Measurements from ENCODE around the gene RAB6B. TPM values are rescaled to one million over a fixed set of nuclear protein-coding genes. Genes with fewer than 3 reads are reported as not detected.

The RAB6B gene
- total and polyA plus RNA-seq, 8 donors, result 1.6 to 9.2 (median 3.9) TPM

DNA sequence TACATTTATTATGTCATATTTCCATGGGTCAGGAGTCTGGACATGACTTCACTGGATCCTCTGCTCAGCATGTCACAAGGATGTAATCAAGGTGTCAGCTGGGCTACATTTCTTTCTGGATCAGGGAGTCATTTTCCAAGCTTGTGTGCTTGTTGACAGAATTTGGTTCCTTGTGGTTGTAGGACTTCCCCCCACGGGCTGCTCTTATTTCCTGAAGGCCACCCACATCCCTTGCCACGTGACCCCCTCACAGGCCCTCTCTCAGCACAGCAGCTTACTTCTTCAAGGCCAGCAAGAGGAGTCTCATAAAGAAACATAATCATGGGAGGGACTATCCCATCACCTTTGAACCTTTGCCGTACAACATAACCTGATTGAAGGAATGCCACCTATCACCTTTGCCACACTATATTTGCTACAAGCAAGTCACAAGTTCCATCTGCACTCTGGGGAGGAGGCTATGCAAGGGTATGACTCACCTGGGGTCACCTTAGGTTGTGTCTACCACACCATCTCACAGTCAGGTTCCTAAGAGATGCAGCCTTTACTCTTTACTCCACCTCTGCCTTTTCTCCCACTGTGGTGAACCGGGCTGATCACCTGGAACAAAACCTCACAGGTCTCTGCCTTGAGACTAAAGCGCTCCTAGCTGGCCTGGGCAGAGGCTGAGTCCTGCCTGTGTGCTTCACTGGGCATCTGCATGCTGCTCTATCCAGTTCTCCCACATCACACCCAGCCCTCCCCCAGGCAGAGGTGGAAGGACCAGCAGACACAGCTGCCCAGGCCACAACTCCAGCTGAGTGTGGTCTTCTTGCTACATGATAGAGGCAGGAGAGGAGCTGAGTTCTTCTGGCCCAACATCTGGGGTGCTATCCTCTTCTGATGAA, 13.5 kb downstream of the RAB6B start:
- no peak for FAIRE-seq

GRCh38 chr3:133881492-133881891, 14.2 kb downstream of the RAB6B start:
- WGBS, 2 donors, result 78 to 89% methylated on average over 1 of the region's 1 CpG
- no peak for ATAC-seq
- FAIRE-seq, result no peak
- DNase-seq, result no peak
- H3K27me3 ChIP-seq, result no peaks in the 10 kb centered on the region
- H3K4me3 ChIP-seq, result no peak overlapping the region
- no peaks in the 10 kb centered on the region for H3K36me3 ChIP-seq
- TF ChIP-seq CTCF (IDR thresholded peaks at IDR 0.05), result no peak
- intact Hi-C loops (cut with DNase I), result no loop called here
- no peaks in the 10 kb centered on the region for H3K9me3 ChIP-seq
- H3K4me1 ChIP-seq, result no peaks in the 10 kb centered on the region
- no peak overlapping the region for H3K27ac ChIP-seq

More for the DNA sequence above, 13.5 kb downstream of the RAB6B start:
- no peak for ATAC-seq
- intact Hi-C loops (cut with DNase I), result no loop called here
- 73 to 79% methylated on average over 5 of the region's 5 CpGs for WGBS, 2 donors
- Histone ChIP-seq H3K36me3 (no peaks in the 10 kb centered on the region), H3K4me3 (no peak overlapping the region), H3K27ac (no peak overlapping the region), H3K9me3 (no peaks in the 10 kb centered on the region), H3K4me1 (no peaks in the 10 kb centered on the region), H3K27me3 (no peaks in the 10 kb centered on the region)
- no peak for DNase-seq
- no peak for TF ChIP-seq CTCF (IDR thresholded peaks at IDR 0.05)

- Histone ChIP-seq H3K27ac (no peak overlapping the region), H3K4me3 (no peak overlapping the region), H3K9me3 (no peaks in the 10 kb centered on the region), H3K36me3 (no peaks in the 10 kb centered on the region), H3K4me1 (no peaks in the 10 kb centered on the region), H3K27me3 (no peaks in the 10 kb centered on the region)
- DNase-seq, result no peak
- intact Hi-C loops (cut with DNase I), result no loop called here
- ATAC-seq, result no peak
- TF ChIP-seq CTCF (IDR thresholded peaks at IDR 0.05), result no peak
- no peak for FAIRE-seq
- 94 to 98% methylated on average over 4 of the region's 4 CpGs for WGBS, 2 donors
Measured at GRCh38 chr3:133880886-133881455, 14.7 kb downstream of the RAB6B start.

- H3K27me3 ChIP-seq, result no peaks in the 10 kb centered on the region
- ATAC-seq (no peak), DNase-seq (no peak), FAIRE-seq (no peak)
- no peak overlapping the region for H3K4me3 ChIP-seq
- no peaks in the 10 kb centered on the region for H3K4me1 ChIP-seq
- no peak for TF ChIP-seq CTCF (IDR thresholded peaks at IDR 0.05)
- H3K9me3 ChIP-seq, result no peaks in the 10 kb centered on the region
- WGBS, 2 donors, result 89 to 92% methylated on average over 5 of the region's 5 CpGs
- intact Hi-C loops (cut with DNase I), result no loop called here
- H3K27ac ChIP-seq, result no peak overlapping the region
- no peaks in the 10 kb centered on the region for H3K36me3 ChIP-seq
Measured at GRCh38 chr3:133880287-133880686, 15.4 kb downstream of the RAB6B start.

DNA sequence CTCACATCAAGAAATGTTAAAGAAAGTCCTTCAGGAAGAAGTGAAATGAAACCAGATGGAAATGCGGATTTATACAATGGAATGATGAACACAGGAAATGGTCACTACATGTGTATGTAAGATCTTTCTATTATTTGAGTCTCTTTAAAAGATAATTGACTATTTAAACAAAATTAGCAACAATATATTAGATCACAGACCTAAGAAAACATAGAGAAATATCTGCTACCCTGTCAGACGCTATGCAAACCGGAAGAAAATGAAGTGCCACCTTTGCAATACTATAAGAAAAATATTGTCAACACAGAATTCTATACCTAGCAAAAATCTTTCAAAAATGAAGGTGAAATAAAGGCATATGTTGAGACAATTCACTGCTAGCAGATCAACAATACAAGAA, 17.2 kb downstream of the RAB6B start:
- FAIRE-seq (no peak), DNase-seq (no peak), ATAC-seq (no peak)
- Histone ChIP-seq H3K36me3 (no peaks in the 10 kb centered on the region), H3K4me3 (no peak overlapping the region), H3K27ac (no peak overlapping the region), H3K4me1 (no peaks in the 10 kb centered on the region), H3K27me3 (no peaks in the 10 kb centered on the region), H3K9me3 (no peaks in the 10 kb centered on the region)
- WGBS, 2 donors, result 94 to 97% methylated on average over 3 of the region's 3 CpGs
- intact Hi-C loops (cut with DNase I), result no loop called here
- no peak for TF ChIP-seq CTCF (IDR thresholded peaks at IDR 0.05)
